HCT116 (cell line): ENCODE data around the gene IDUA.

Experiments used
- EZH2 ChIP-seq: fragments of 200-600 bp; sonication (generic); IDR thresholded peaks from 2 replicates; pipeline ENCODE4 v1.6.1; 2017; ENCODE audit warnings: antibody characterized with exemption, mixed run types
- EZH2phosphoT487 ChIP-seq: fragments of 200-600 bp; IDR thresholded peaks from 2 replicates; pipeline ENCODE4 v1.6.1; 2018; ENCODE audit warnings: antibody characterized with exemption, borderline replicate concordance
- JUND ChIP-seq: IDR thresholded peaks from 2 replicates; pipeline ENCODE4 v1.6.1; 2012
- POLR2A ChIP-seq: IDR thresholded peaks from 2 replicates; pipeline ENCODE4 v1.7.0; 2011; ENCODE audit warnings: borderline replicate concordance; ENCODE audit not compliant: insufficient read depth, insufficient read length; ENCODE audit errors: extremely low read depth
- RAD21 ChIP-seq: IDR thresholded peaks from 2 replicates; pipeline ENCODE4 v1.6.1; 2012; ENCODE audit warnings: low read depth, mild to moderate bottlenecking
- SP1 ChIP-seq: IDR thresholded peaks from 2 replicates; pipeline ENCODE4 v1.6.1; 2012; ENCODE audit warnings: low read depth
- SRF ChIP-seq: IDR thresholded peaks from 2 replicates; pipeline ENCODE4 v1.6.1; 2012; ENCODE audit warnings: low read depth
- ZNF274 ChIP-seq: fragments of 200-500 bp; sonication (Bioruptor generic); IDR thresholded peaks from 2 replicates; pipeline ENCODE4 v1.6.1; 2014; ENCODE audit warnings: mild to moderate bottlenecking, low read depth, low read length, inconsistent platforms
- TF ChIP-seq, protein P1 (sequence below), 3 experiments: fragments of 200-600 bp in 1 of 3; sonication (generic) in 1 of 3; IDR thresholded peaks in 2 of 3; conservative IDR thresholded peaks in 1 of 3; 2 replicates each; pipeline ENCODE4 v1.5.1; 2012 to 2017; ENCODE audit warnings: low read depth in 2 of 3, low read length in 2 of 3, antibody characterized with exemption in 1 of 3, borderline replicate concordance in 1 of 3, control low read depth in 1 of 3, mild to moderate bottlenecking in 1 of 3, mixed read lengths in 1 of 3, mixed run types in 1 of 3, moderate library complexity in 1 of 3; ENCODE audit not compliant: insufficient read depth in 1 of 3
- TF ChIP-seq, protein P2 (sequence below): IDR thresholded peaks from 2 replicates; pipeline ENCODE4 v1.6.1; 2012
- TF ChIP-seq, protein P3 (sequence below): IDR thresholded peaks from 2 replicates; pipeline ENCODE4 v1.6.1; 2011; ENCODE audit warnings: mild to moderate bottlenecking, low read length, moderate library complexity; ENCODE audit not compliant: insufficient replicate concordance; ENCODE audit errors: extremely low read depth

DNA sequence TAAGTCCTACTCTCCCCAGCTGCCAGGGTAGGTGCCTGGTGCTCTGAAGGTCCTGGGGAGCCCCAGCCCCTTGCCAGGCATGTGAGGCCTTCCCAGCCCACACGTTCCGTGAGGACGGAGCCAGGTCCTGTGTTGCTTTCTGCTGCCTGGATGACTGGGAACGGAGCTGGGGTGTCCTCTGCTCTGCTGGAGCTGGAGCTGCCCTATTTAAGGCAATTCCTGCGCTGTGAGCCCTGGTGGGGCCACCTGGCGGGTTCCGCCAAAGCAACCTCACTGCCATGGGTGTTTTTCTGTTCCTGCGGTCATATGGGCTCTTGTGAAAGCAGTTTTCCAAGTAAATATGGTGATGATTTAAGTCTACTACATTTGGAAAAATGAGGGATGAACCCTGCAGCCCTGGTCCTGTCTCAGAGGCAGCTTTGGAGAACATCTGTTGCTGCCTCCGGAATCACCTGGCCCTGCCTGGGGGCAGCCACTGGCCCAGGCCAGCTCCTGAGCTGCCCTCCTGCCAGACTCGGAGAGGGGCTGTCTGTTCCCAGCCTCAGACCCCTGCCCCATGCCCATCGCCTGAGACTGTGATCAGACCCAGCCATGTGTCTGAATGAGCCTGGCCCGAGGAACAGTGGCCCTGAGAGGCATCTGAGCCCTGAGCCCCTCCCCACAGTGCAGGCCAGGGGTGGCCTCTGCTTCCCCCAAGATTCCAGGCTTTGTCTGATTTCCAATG is 57.8 kb downstream of the IDUA start:
- TF ChIP-seq EZH2phosphoT487 (no peak), SRF (no peak), SP1 (no peak), ZNF274 (no peak), RAD21 (no peak), EZH2 (no peak), POLR2A (no peak), JUND (no peak)
- TF ChIP-seq, protein P1, sequence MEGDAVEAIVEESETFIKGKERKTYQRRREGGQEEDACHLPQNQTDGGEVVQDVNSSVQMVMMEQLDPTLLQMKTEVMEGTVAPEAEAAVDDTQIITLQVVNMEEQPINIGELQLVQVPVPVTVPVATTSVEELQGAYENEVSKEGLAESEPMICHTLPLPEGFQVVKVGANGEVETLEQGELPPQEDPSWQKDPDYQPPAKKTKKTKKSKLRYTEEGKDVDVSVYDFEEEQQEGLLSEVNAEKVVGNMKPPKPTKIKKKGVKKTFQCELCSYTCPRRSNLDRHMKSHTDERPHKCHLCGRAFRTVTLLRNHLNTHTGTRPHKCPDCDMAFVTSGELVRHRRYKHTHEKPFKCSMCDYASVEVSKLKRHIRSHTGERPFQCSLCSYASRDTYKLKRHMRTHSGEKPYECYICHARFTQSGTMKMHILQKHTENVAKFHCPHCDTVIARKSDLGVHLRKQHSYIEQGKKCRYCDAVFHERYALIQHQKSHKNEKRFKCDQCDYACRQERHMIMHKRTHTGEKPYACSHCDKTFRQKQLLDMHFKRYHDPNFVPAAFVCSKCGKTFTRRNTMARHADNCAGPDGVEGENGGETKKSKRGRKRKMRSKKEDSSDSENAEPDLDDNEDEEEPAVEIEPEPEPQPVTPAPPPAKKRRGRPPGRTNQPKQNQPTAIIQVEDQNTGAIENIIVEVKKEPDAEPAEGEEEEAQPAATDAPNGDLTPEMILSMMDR (IDR thresholded peaks at IDR 0.05 in 2 of 3, conservative IDR thresholded peaks at IDR 0.05 in 1 of 3; ENCODE audit: borderline replicate concordance in 1 of 3, insufficient read depth in 1 of 3, low read depth in 2 of 3, low read length in 2 of 3), result no peak
- TF ChIP-seq, protein P2, sequence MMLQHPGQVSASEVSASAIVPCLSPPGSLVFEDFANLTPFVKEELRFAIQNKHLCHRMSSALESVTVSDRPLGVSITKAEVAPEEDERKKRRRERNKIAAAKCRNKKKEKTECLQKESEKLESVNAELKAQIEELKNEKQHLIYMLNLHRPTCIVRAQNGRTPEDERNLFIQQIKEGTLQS, result no peak
- TF ChIP-seq, protein P3, sequence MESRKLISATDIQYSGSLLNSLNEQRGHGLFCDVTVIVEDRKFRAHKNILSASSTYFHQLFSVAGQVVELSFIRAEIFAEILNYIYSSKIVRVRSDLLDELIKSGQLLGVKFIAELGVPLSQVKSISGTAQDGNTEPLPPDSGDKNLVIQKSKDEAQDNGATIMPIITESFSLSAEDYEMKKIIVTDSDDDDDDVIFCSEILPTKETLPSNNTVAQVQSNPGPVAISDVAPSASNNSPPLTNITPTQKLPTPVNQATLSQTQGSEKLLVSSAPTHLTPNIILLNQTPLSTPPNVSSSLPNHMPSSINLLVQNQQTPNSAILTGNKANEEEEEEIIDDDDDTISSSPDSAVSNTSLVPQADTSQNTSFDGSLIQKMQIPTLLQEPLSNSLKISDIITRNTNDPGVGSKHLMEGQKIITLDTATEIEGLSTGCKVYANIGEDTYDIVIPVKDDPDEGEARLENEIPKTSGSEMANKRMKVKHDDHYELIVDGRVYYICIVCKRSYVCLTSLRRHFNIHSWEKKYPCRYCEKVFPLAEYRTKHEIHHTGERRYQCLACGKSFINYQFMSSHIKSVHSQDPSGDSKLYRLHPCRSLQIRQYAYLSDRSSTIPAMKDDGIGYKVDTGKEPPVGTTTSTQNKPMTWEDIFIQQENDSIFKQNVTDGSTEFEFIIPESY, result no peak
